Kidney epithelial cell (primary cell): ENCODE measurements around the gene FILIP1. TPM values are rescaled to one million over a fixed set of nuclear protein-coding genes. Genes with fewer than 3 reads are reported as not detected.

Source experiments
- DNase-seq: peaks from one replicate; pipeline ENCODE4 v3.0.0-alpha.2; 2010; ENCODE audit warnings: low read depth
- H3K27me3 ChIP-seq: 2 replicates; pipeline ENCODE4 v1.6.0; 2011; ENCODE audit warnings: low read length; ENCODE audit not compliant: control insufficient read depth, insufficient read depth
- H3K36me3 ChIP-seq: 2 replicates; pipeline ENCODE4 v1.5.1; 2011; ENCODE audit warnings: low read length; ENCODE audit not compliant: control insufficient read depth, insufficient read depth
- H3K4me3 ChIP-seq: 2 replicates; pipeline ENCODE4 v1.5.1; 2011; ENCODE audit warnings: low read depth, mild to moderate bottlenecking, control low read depth, low read length
- total RNA-seq: library from RNA; depleted of rRNA; stranded (reverse); fragments of >200 nt; gene quantifications from 2 replicates; pipeline ENCODE4 v1.2.3, GENCODE V29; 2015
- TF ChIP-seq, protein P1 (sequence below): IDR thresholded peaks from 2 replicates; pipeline ENCODE4 v1.5.1; 2011; ENCODE audit warnings: mild to moderate bottlenecking, moderate library complexity, low read length, control low read depth, inconsistent platforms; ENCODE audit not compliant: insufficient read depth, poor library complexity, severe bottlenecking

Gene FILIP1
- total RNA-seq, 1 donor from 2014 or later = 0.04 TPM

DNA sequence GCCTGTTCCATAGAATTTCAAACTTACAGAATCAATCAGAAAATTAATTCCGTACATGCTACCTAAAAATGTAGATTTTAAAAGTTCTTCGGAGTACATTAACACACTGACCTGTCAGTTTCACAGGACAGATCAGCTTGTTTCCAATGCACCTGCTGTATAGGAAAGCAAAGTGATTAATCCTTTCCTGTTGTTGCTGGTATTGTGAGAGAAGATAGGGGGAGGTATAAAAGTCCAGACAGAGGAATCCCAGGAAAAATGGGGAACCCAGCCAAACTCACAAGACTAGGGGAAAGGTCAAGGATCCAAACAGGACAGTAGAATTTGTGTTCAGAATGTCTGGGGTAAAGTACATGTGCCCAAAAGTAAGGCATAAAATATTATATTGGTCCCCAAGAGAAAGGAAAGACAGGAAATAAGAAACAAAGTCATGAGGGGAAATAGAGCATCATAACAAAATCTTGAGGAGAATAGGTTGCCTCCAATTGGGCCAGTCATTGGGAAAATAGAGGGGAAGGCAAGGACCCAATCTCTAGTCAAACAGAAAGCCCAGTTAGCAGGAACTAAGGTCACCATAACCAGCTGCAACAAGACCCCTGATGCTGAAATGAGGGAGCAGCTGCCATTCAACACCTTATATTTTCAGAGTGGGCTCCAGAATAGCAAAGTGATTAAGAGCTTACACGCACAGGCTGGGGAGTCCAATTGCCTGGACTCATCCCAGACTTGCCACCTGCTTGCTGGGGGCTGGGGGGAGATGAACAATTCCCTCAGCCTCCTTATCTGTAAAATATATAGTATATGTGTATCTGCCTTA is 10.3 kb downstream of the FILIP1 start:
- no peaks in the 10 kb centered on the region for H3K36me3 ChIP-seq

DNA sequence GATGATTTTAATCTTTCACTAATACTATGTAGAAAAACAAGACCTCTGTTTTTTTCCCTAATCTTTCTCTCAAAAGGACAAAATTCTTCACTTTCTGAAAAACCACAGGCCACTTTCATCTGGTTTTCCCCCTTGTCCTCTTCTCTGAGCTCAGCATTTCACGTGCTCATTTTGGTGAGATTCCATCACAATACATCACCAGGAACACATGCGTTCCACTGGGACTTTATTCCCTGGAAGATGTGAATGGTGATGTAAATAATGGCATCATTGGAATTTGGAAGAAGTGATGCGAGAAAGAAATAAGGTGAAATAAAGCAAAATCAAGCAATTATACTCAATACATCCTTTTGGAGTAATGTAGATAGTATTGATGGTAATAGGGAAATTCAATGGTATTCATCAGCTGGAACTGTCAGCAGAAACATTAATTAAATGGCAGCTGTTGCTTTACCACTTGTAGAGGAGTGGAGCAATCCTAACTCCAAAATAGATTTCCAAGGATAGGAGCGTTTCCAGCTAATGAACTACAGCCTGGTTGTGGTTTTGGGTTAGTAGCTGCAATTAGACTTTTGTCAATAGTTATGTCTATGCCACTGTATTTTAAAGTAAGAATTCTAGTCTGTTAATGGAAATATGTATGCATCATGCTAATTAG is 11.5 kb downstream of the FILIP1 start:
- TF ChIP-seq, protein P1, sequence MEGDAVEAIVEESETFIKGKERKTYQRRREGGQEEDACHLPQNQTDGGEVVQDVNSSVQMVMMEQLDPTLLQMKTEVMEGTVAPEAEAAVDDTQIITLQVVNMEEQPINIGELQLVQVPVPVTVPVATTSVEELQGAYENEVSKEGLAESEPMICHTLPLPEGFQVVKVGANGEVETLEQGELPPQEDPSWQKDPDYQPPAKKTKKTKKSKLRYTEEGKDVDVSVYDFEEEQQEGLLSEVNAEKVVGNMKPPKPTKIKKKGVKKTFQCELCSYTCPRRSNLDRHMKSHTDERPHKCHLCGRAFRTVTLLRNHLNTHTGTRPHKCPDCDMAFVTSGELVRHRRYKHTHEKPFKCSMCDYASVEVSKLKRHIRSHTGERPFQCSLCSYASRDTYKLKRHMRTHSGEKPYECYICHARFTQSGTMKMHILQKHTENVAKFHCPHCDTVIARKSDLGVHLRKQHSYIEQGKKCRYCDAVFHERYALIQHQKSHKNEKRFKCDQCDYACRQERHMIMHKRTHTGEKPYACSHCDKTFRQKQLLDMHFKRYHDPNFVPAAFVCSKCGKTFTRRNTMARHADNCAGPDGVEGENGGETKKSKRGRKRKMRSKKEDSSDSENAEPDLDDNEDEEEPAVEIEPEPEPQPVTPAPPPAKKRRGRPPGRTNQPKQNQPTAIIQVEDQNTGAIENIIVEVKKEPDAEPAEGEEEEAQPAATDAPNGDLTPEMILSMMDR = no peak
- Histone ChIP-seq H3K27me3 (no peaks in the 10 kb centered on the region), H3K36me3 (no peaks in the 10 kb centered on the region), H3K4me3 (no peak overlapping the region)
- DNase-seq = no peak

More for the DNA sequence above, 10.3 kb downstream of the FILIP1 start:
- no peaks in the 10 kb centered on the region for H3K27me3 ChIP-seq
- no peak for DNase-seq
- no peak overlapping the region for H3K4me3 ChIP-seq
- TF ChIP-seq, protein P1 = no peak

DNA sequence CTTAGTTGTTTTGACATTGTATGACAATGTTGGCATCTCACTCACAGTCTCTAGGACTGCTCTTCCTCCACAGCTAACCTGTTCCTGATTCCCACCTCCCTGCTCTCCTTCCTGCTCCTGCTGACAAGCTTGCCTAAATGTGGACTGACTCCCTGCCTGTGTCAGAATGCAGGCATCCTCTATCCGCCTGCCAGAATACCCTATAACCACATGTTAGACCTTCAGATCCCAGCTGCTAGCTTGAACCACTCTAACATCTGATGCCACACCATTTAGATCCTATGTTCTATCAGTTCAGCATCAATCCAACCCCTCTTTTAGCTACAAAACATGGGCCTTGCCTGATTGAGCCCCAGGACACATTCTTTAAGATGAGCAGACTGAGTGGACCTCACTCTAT is 12.2 kb downstream of the FILIP1 start:
- no peaks in the 10 kb centered on the region for H3K36me3 ChIP-seq
- no peak for DNase-seq
- no peaks in the 10 kb centered on the region for H3K27me3 ChIP-seq
- H3K4me3 ChIP-seq = no peak overlapping the region
- TF ChIP-seq, protein P1 = no peak

DNA sequence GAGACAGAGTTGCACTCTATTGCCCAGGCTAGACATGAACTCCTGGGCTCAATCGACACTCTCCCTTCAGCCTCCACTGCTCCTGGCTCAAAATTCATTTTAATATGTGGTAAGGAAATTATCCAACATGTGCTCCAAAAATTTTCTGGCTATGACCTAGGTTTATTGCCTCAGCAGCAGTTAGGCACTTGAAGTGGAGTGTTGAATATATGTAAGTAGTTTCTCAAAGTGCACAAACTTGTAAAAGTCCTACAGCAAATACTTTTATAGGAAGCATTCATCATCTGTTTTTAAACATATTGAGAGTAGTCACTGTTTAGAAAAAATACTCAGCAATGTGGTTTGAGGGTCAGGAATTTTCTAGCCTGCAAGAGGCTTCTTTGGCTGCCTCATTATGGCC is 13.2 kb downstream of the FILIP1 start:
- Histone ChIP-seq H3K27me3 (no peaks in the 10 kb centered on the region), H3K36me3 (no peaks in the 10 kb centered on the region), H3K4me3 (no peak overlapping the region)
- DNase-seq = no peak
- TF ChIP-seq, protein P1 = no peak

DNA sequence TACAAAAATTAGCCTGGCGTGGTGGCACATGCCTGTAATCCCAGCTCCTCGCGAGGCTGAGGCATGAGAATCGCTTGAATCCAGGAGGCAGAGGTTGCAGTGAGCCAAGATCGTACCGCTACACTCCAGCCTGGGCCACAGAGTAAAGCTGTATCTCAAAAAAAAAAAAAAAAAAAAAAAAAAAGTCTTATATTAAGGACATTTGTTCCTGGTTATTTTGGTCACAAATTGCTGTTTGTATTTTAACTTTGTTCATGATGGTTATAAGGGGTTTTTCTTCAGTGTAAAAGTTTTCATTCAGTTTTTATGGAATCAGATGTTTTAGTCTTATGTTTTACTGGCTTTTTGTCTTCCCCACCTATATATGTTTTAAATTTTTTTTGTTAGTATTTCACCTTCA is 13.9 kb downstream of the FILIP1 start:
- Histone ChIP-seq H3K27me3 (no peaks in the 10 kb centered on the region), H3K4me3 (no peak overlapping the region), H3K36me3 (no peaks in the 10 kb centered on the region)
- TF ChIP-seq, protein P1 = no peak
- no peak for DNase-seq
